K562 (cell line): ENCODE measurements around the gene DDX23. TPM values are rescaled to one million over a fixed set of nuclear protein-coding genes. Genes with fewer than 3 reads are reported as not detected.
A peak's percentile ranks its signal among the peaks of the same experiment; 100 is the strongest.

Source experiments
- HMBOX1 ChIP-seq: sonication (generic); IDR thresholded peaks from 2 replicates; pipeline ENCODE4 v1.6.1; 2016
- MAZ ChIP-seq, 2 experiments: fragments of 450-650 bp in 1 of 2; sonication (generic) in 1 of 2; formaldehyde crosslinking; IDR thresholded peaks in 1 of 2; conservative IDR thresholded peaks in 1 of 2; 2 replicates each; pipeline versions ENCODE4 v1.4.0 to v1.5.0; 2020; ENCODE audit warnings: mild to moderate bottlenecking in 1 of 2, missing genetic modification reagents in 1 of 2
- RAD21 ChIP-seq, 2 experiments: fragments of 250-450 bp in 1 of 2; fragments of 450-650 bp in 1 of 2; sonication (Bioruptor Pico) in 1 of 2; formaldehyde crosslinking in 1 of 2; IDR thresholded peaks in 1 of 2; conservative IDR thresholded peaks in 1 of 2; 2 replicates each; pipeline versions ENCODE4 v1.4.0 to v1.8.0; 2020 to 2022; ENCODE audit warnings: mild to moderate bottlenecking in 2 of 2, moderate library complexity in 1 of 2
- SMC3 ChIP-seq: conservative IDR thresholded peaks from 2 replicates; pipeline ENCODE4 v1.6.1; 2011; ENCODE audit warnings: low read depth, low read length, improper control_type of control experiment; ENCODE audit not compliant: insufficient read depth
- polyA plus RNA-seq, 8 experiments: library from polyadenylated mRNA; depleted of rRNA in 4 of 8; stranded (reverse) in 5 of 8; unstranded in 3 of 8; fragments of >200 nt; fragmentation: Nextera tagmentation in 2 of 8; fragmentation: Illumina TruSeq in 1 of 8; extraction: Ambion mirVana in 2 of 8; extraction: Trizol in 1 of 8; gene quantifications; 2 replicates each; pipeline versions ENCODE4 v1.2.1 to v1.2.3, GENCODE V29; 2011 to 2014; ENCODE audit warnings: inconsistent platforms in 1 of 8, missing spikeins in 1 of 8
- total RNA-seq, 7 experiments: library from RNA; depleted of rRNA in 6 of 7; stranded (reverse); fragments of >200 nt in 6 of 7; fragmentation: Illumina TruSeq in 2 of 7; extraction: Trizol in 2 of 7; gene quantifications; 2 replicates each; pipeline versions ENCODE4 v1.2.1 to v1.2.3, GENCODE V29; 2011 to 2021; ENCODE audit warnings: low replicate concordance in 1 of 7
- TF ChIP-seq, protein P1 (sequence below): fragments of 450-650 bp; IDR thresholded peaks from 2 replicates; pipeline ENCODE4 v1.7.1; 2018; ENCODE audit warnings: mild to moderate bottlenecking, low read depth; ENCODE audit not compliant: partially characterized antibody
- TF ChIP-seq, protein P2 (sequence below): fragments of 450-650 bp; formaldehyde crosslinking; IDR thresholded peaks from 2 replicates; pipeline ENCODE4 v1.4.0; 2020; ENCODE audit warnings: mild to moderate bottlenecking, moderate library complexity
- TF ChIP-seq, protein P3 (sequence below): sonication (generic); formaldehyde crosslinking; IDR thresholded peaks from 2 replicates; pipeline ENCODE4 v1.8.1; 2023; ENCODE audit warnings: mild to moderate bottlenecking, missing genetic modification reagents
- TF ChIP-seq, protein P4 (sequence below), 2 experiments: fragments of 450-650 bp in 1 of 2; sonication (generic) in 1 of 2; formaldehyde crosslinking in 1 of 2; IDR thresholded peaks in 1 of 2; conservative IDR thresholded peaks in 1 of 2; 2 replicates each; pipeline versions ENCODE4 v1.6.1 to v1.8.1; 2016 to 2023; ENCODE audit warnings: mild to moderate bottlenecking in 2 of 2, moderate library complexity in 2 of 2, inconsistent platforms in 1 of 2, missing genetic modification reagents in 1 of 2

The DDX23 gene
- total and polyA plus RNA-seq, 9 of the 15 experiments (the other 6 are each of a cell fraction or from before 2014, with no cell fraction given) = 32.4 to 138 (median 104) TPM

GRCh38 chr12:48795550-48796455 is 56.2 kb downstream of the DDX23 start (continued):
- TF ChIP-seq SMC3 (peak; percentile 90), MAZ (CRISPR knock-in tag; conservative IDR thresholded peaks at IDR 0.05 in 1 of 2, IDR thresholded peaks at IDR 0.05 in 1 of 2) (peak in 1 of 2 experiments; percentile 54; a peak in 2 of 4 replicates), RAD21 (CRISPR knock-in tag; conservative IDR thresholded peaks at IDR 0.05 in 1 of 2, IDR thresholded peaks at IDR 0.05 in 1 of 2) (peak; percentile 96 to 97), HMBOX1 (peak; percentile 62; the same call in 1 of the 2 replicates)
- TF ChIP-seq, protein P1, sequence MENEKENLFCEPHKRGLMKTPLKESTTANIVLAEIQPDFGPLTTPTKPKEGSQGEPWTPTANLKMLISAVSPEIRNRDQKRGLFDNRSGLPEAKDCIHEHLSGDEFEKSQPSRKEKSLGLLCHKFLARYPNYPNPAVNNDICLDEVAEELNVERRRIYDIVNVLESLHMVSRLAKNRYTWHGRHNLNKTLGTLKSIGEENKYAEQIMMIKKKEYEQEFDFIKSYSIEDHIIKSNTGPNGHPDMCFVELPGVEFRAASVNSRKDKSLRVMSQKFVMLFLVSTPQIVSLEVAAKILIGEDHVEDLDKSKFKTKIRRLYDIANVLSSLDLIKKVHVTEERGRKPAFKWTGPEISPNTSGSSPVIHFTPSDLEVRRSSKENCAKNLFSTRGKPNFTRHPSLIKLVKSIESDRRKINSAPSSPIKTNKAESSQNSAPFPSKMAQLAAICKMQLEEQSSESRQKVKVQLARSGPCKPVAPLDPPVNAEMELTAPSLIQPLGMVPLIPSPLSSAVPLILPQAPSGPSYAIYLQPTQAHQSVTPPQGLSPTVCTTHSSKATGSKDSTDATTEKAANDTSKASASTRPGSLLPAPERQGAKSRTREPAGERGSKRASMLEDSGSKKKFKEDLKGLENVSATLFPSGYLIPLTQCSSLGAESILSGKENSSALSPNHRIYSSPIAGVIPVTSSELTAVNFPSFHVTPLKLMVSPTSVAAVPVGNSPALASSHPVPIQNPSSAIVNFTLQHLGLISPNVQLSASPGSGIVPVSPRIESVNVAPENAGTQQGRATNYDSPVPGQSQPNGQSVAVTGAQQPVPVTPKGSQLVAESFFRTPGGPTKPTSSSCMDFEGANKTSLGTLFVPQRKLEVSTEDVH = no peak
- TF ChIP-seq, protein P2, sequence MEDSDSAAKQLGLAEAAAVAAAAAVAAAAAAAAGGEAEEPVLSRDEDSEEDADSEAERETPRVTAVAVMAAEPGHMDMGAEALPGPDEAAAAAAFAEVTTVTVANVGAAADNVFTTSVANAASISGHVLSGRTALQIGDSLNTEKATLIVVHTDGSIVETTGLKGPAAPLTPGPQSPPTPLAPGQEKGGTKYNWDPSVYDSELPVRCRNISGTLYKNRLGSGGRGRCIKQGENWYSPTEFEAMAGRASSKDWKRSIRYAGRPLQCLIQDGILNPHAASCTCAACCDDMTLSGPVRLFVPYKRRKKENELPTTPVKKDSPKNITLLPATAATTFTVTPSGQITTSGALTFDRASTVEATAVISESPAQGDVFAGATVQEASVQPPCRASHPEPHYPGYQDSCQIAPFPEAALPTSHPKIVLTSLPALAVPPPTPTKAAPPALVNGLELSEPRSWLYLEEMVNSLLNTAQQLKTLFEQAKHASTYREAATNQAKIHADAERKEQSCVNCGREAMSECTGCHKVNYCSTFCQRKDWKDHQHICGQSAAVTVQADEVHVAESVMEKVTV (CRISPR knock-in tag) = peak; percentile 94
- TF ChIP-seq, protein P3, sequence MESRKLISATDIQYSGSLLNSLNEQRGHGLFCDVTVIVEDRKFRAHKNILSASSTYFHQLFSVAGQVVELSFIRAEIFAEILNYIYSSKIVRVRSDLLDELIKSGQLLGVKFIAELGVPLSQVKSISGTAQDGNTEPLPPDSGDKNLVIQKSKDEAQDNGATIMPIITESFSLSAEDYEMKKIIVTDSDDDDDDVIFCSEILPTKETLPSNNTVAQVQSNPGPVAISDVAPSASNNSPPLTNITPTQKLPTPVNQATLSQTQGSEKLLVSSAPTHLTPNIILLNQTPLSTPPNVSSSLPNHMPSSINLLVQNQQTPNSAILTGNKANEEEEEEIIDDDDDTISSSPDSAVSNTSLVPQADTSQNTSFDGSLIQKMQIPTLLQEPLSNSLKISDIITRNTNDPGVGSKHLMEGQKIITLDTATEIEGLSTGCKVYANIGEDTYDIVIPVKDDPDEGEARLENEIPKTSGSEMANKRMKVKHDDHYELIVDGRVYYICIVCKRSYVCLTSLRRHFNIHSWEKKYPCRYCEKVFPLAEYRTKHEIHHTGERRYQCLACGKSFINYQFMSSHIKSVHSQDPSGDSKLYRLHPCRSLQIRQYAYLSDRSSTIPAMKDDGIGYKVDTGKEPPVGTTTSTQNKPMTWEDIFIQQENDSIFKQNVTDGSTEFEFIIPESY (CRISPR knock-in tag) = 0 out of 2 replicates have a peak, but pooled peaks have one; percentile 20
- TF ChIP-seq, protein P4, sequence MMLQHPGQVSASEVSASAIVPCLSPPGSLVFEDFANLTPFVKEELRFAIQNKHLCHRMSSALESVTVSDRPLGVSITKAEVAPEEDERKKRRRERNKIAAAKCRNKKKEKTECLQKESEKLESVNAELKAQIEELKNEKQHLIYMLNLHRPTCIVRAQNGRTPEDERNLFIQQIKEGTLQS (IDR thresholded peaks at IDR 0.05) = no peak
- TF ChIP-seq, protein P4 (CRISPR knock-in tag; conservative IDR thresholded peaks at IDR 0.05) = peak; percentile 40; the same call in 1 of the 2 replicates
